Measurements from ENCODE around the gene PRXL2C.
A peak's percentile ranks its signal among the peaks of the same experiment; 100 is the strongest.

PRXL2C gene

GRCh38 chr9:96612105-96612965 lies 42.8 kb downstream of the PRXL2C start:
- peak; percentile 88 for DNase-seq

- no peak for DNase-seq
Measured at GRCh38 chr9:96611302-96611701, 43.8 kb downstream of the PRXL2C start.

GRCh38 chr9:96609732-96610131 lies 45.4 kb downstream of the PRXL2C start:
- no peak for DNase-seq

- no peak for DNase-seq
Measured at GRCh38 chr9:96607971-96608370, 47.1 kb downstream of the PRXL2C start.

- DNase-seq = no peak
Measured at GRCh38 chr9:96605328-96605727, 49.8 kb downstream of the PRXL2C start.

GRCh38 chr9:96604004-96604319 lies 51.2 kb downstream of the PRXL2C start:
- no peak for DNase-seq

GRCh38 chr9:96603305-96604003 lies 51.7 kb downstream of the PRXL2C start:
- no peak for DNase-seq

- DNase-seq = no peak
Measured at GRCh38 chr9:96599298-96599697, 55.8 kb downstream of the PRXL2C start.

- no peak for DNase-seq
Measured at GRCh38 chr9:96596601-96597111, 58.5 kb downstream of the PRXL2C start.

All from DMS53 (cell line).